ENCODE results near the gene PPP1R12B.
"Not testable (repeated sequence)": the region's sequence is repeated elsewhere in the genome, so short reads cannot be mapped to it uniquely, and the experiment has no call there.

PPP1R12B gene

GRCh38 chr1:202361701-202362100 is 13.2 kb downstream of the PPP1R12B start:
- no peak for DNase-seq (ENCODE audit: insufficient read length, low spot score)
- FAIRE-seq, result no peak
- TF ChIP-seq POLR2A (IDR thresholded peaks at IDR 0.05; ENCODE audit: low read depth, low read length), result no peak

- FAIRE-seq (no peak), DNase-seq (ENCODE audit: insufficient read length, low spot score) (no peak)
- no peak for TF ChIP-seq POLR2A (IDR thresholded peaks at IDR 0.05; ENCODE audit: low read depth, low read length)
Measured at GRCh38 chr1:202362212-202362611, 13.7 kb downstream of the PPP1R12B start.

- no peak for TF ChIP-seq POLR2A (IDR thresholded peaks at IDR 0.05; ENCODE audit: low read depth, low read length)
- DNase-seq (ENCODE audit: insufficient read length, low spot score) (no peak), FAIRE-seq (no peak)
Measured at GRCh38 chr1:202365092-202365815, 16.8 kb downstream of the PPP1R12B start.

GRCh38 chr1:202367271-202367670 is 18.8 kb downstream of the PPP1R12B start:
- no peak for DNase-seq (ENCODE audit: insufficient read length, low spot score)
- no peak for FAIRE-seq
- no peak for TF ChIP-seq POLR2A (IDR thresholded peaks at IDR 0.05; ENCODE audit: low read depth, low read length)

GRCh38 chr1:202370906-202371305 is 22.4 kb downstream of the PPP1R12B start:
- not testable (repeated sequence) for FAIRE-seq; DNase-seq (ENCODE audit: insufficient read length, low spot score)

GRCh38 chr1:202374099-202374498 is 25.6 kb downstream of the PPP1R12B start:
- FAIRE-seq (no peak), DNase-seq (ENCODE audit: insufficient read length, low spot score) (no peak)
- TF ChIP-seq POLR2A (IDR thresholded peaks at IDR 0.05; ENCODE audit: low read depth, low read length), result no peak

- not testable (repeated sequence) for FAIRE-seq; DNase-seq (ENCODE audit: insufficient read length, low spot score)
Measured at GRCh38 chr1:202375175-202375574, 26.7 kb downstream of the PPP1R12B start.

- FAIRE-seq, result peak; percentile 23
- DNase-seq (ENCODE audit: insufficient read length, low spot score), result no peak
- TF ChIP-seq POLR2A (IDR thresholded peaks at IDR 0.05; ENCODE audit: low read depth, low read length), result no peak
Measured at GRCh38 chr1:202376247-202376646, 27.7 kb downstream of the PPP1R12B start.

- DNase-seq (ENCODE audit: insufficient read length, low spot score), result not testable (repeated sequence)
- FAIRE-seq, result peak; percentile 55
Measured at GRCh38 chr1:202379884-202380529, 31.5 kb downstream of the PPP1R12B start.

GRCh38 chr1:202380535-202380934 is 32.0 kb downstream of the PPP1R12B start:
- not testable (repeated sequence) for DNase-seq (ENCODE audit: insufficient read length, low spot score)
- FAIRE-seq, result peak; percentile 57

- not testable (repeated sequence) for DNase-seq (ENCODE audit: insufficient read length, low spot score); FAIRE-seq
Measured at GRCh38 chr1:202381867-202382266, 33.4 kb downstream of the PPP1R12B start.

GRCh38 chr1:202395831-202396230 is 47.3 kb downstream of the PPP1R12B start:
- FAIRE-seq, result peak; percentile 88
- DNase-seq (ENCODE audit: insufficient read length, low spot score), result not testable (repeated sequence)

- DNase-seq (ENCODE audit: insufficient read length, low spot score), result no peak
- no peak for TF ChIP-seq POLR2A (IDR thresholded peaks at IDR 0.05; ENCODE audit: low read depth, low read length)
- FAIRE-seq, result no peak
Measured at GRCh38 chr1:202397256-202397655, 48.8 kb downstream of the PPP1R12B start.

- not testable (repeated sequence) for DNase-seq (ENCODE audit: insufficient read length, low spot score)
- peak; percentile 6 for FAIRE-seq
Measured at GRCh38 chr1:202398439-202398838, 49.9 kb downstream of the PPP1R12B start.

- not testable (repeated sequence) for DNase-seq (ENCODE audit: insufficient read length, low spot score)
- peak; percentile 75 for FAIRE-seq
Measured at GRCh38 chr1:202401771-202402170, 53.3 kb downstream of the PPP1R12B start.

- not testable (repeated sequence) for FAIRE-seq; DNase-seq (ENCODE audit: insufficient read length, low spot score)
Measured at GRCh38 chr1:202403381-202403780, 54.9 kb downstream of the PPP1R12B start.
